HG02840 (cell line): Measurements from ENCODE around the gene HLA-DMA.
"Not testable (repeated sequence)": the region's sequence is repeated elsewhere in the genome, so short reads cannot be mapped to it uniquely, and the experiment has no call there.

ENCODE experiments used
- ATAC-seq: cut with Tn5 transposase; IDR thresholded peaks from one replicate; pipeline ENCODE4 v1.9.1; 2021; ENCODE audit warnings: mild to moderate bottlenecking, moderate library complexity, moderate number of reproducible peaks; ENCODE audit not compliant: unreplicated experiment, low FRiP score

The HLA-DMA gene

DNA sequence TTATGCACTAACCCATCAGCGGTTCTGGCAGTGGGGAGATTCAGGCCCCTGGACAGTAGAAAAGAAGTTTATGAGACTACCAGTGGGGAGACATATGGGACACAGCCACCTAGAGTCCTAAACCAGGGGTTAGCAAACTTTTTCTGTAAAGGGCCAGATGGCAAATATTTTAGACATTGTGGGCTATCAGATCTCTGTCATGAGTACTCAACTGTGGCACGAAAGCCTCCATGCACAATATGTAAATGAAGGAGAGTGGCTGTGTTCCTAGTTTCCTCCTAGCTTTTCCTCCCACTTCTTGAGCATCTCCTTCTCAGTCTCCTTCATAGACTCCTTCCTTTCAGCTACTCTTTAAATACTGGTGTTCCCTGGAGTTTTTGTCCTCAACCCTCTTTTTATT, 3.3 kb upstream of the HLA-DMA start:
- ATAC-seq: no peak

DNA sequence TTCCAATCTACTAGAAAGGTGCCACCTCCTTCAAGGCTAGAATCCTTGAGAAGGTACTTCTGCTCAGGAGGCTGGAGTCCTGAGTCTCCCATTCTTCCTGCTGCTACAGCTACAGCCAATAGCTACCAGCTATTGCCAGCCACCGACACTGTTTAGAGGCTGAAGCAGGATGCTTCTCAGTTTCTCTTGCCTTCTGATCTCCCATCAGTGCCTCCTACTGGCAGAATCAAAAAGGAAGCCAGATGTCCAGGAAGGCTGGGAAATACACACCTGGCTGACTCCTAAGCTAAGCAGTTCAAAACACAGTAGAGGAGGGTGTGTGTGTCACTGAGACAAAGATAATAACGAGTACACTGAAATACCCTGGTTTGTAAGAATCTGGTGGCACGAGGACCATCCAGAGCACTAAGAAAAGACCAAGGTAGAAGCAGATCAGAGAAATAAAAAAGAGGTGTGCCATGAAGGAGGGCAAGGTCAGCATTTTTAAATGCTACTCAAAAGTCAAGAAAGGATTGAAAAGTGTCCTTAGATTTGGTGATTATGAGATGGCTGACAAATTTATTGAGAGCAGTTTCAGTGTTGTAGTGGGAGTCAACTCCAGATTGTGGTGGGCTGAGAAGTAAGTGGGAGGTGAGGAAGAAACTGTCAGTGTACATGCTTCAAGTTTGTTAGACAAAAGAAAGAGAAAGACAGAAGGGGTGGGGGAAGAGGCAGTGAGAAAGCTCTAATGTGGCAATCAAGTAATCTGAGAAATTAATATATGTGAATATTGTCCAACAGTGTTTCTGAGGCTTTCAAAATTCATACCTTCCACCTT, 2.3 kb upstream of the HLA-DMA start:
- no peak for ATAC-seq

DNA sequence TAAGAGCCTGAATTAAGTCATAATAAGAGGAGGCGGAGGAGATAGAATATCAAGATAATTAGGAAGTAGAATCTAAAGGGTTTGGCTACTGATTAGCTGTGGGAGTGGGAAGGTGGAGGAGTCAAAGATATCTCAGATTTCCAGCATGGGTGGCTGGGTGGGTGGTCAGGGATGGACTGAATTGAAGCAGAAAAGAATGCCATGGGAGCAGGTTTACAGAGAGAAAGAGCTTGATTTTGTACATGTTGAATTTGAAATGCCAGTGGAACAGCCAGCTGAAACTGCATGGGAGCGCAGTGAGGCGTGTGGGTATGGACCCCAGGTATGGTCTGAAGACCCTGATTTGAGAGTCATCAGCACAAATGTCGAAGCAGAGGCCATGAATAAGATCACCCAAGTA, 1.4 kb upstream of the HLA-DMA start:
- no peak for ATAC-seq

DNA sequence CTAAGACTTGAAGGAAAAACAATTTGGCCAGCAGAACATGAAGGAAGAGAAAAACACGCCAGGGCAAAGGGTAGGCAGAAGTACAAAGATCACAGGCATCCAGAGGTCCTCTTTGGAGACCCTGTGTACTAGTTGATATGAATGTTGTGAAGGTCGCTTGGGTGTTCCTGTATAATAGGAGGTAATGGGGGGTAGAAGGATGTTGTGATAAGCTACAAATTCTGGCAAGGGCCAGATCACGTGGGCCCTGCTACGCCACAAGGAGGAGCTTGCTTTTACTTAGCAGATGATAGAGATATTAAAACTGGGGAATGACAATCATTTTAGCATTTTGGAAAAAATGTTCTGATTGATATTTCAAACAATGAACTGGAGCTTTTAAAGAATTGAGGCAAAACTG, 878 bp upstream of the HLA-DMA start:
- ATAC-seq: no peak

DNA sequence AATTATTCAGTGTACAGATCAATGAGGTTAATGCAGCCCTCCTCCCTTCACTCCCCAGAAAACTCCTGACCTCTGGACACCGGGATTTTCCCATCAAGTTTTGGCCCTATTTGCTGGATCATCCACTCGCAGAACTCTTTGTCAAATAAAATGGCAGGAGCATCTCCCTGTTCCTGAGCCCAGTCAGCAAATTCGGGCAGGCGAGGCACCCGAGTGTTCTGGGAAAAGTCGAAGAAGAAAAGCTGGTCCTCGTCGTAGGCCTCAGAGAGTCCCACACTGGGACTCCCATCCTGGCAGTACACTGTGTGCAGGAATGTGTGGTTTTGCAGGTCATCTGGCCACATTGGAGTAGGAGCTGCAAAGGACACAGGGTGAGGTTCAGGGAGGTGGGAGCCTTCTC, 2.4 kb downstream of the HLA-DMA start:
- ATAC-seq: no peak

DNA sequence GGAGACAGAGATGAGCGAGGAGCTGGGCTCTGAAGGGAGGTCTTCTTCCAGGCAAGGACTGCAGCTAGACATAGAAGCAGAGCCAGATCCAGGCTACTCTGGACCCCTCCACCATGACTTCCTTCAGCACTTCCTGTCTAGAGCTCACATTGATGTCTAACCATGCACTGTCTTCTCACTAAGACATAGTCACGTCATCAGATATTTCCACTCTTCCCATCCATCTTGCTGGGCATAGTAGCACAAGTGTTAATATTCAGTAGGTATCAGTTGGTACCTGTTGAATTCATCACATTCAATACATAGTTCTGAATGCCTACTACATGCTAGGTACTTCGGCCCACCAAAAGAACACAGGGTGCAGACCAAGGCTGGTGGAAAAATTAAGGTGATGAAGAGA, 2.9 kb downstream of the HLA-DMA start:
- ATAC-seq: no peak

DNA sequence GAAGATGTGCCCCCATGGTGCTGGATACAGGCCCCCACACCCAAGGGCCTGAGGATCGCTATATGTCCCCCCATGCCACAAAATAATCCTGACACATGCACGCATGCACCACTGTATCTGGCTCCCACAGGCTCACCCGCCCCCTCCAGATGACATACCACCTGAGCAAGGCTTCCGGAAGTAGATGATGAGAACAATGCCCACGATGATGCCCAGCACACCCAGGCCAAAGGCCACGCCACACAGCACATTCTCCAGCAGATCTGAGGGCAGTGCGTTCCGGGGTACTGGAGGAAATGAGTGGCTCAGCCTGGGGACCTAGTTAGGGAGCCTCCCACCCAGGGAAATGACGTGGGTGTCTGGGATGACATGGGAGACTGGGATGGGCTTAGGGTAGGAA, 3.8 kb downstream of the HLA-DMA start:
- ATAC-seq: no peak

DNA sequence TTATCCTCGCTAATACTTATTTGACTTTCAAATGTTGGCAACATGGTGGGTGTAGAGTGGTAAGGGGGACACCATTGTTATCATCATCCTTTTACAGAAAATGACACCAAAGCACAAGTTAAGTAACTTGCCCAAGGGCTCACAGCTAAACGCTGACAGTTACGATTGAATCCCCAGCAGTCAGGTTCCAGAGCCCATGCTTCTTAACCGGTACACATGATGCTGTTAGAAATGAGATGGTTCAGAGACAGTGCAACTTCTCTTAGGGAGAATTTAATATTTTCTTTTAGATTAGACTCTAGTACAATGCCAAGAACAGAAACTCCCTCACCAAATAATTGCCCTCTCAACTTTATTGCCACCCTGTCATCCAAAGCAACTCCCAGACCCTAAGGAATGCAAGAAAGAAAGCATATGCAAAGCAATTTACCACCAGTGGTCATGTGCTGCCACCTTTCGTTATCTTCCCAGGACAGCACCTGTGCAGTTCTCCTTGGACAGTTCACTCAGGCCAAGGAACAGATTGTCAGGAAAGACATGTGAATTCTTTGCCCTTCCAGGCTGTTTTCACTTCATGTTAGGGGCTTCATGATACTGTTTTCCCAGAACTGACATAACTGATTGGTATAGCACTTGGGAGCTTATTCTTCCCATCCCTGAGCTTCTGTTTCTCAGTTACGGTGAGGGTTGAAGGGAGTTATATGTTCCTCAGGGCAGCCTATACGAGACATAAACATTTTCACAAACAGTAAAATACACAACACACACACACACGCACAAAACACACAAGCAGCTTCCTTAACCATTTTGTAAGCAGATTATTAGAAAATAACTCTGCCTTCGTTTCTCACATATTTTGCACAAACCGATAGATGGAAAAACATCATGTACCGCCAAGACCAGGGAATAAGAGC, 5.1 kb downstream of the HLA-DMA start:
- no peak for ATAC-seq

DNA sequence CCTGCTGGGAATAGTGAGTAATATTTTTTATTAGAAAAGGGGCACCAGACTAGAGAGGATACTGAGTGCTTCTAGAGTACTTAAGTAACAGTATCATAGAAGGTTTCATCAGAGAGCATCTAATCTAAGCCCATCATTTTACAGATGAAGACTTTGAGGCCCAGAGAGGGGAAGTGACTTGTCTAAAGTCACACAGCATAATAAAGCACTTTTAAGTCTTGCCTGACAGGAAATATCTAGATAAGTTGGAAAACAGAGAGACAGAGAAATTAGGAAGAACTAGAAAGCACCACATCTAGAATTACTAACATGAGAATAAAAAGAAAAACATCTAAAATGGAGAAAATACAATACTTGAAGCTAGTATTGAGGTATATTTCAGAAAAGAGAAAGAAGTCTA, 6.0 kb downstream of the HLA-DMA start:
- no peak for ATAC-seq

DNA sequence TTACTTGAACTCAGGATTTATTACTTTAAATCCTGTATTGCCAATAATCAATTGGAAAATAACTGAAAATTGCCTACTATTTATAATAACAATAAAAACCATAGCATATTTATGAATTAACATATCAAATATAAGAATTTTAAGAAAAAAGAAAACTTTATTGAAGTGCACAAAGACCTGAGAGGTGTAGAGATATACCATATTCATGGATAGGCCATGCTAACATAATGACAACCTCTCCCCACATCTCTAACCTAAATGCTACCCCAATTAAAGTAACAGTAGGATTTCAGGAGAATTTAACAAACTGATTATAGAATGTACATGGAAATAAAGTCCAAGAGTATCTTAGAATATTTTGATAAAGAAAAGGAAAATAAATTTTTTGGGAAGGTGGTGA, 6.9 kb downstream of the HLA-DMA start:
- ATAC-seq: no peak

DNA sequence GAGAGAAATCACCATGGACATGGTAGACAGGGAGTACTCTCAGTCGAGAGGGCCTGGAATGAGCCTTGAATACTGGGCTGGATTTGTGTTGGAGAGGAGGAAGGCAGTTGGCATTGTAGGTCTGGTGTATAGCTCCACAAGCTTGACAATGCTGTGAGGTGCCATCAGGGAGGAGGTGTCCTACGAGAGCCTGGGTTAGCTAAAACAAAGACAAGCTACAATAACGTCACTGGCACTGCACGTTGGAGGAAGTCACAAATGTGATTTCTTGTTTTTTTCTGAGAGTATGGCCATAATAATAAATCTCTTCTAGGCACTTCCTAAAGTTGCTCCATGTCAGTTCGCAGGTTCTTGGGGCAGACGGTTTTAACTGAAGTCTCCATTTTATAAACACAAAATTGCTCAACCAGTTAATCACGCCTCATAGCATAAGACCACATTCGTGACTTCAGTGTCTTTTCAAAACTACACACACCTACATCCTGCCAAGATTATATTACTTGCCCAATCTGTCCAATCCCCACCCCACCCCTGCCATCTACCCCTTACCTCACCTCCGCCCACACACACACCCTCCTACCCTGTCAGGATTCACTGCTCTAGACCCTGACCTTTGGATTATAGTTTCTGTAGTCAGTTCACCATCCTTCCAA, 7.7 kb downstream of the HLA-DMA start:
- ATAC-seq: no peak

DNA sequence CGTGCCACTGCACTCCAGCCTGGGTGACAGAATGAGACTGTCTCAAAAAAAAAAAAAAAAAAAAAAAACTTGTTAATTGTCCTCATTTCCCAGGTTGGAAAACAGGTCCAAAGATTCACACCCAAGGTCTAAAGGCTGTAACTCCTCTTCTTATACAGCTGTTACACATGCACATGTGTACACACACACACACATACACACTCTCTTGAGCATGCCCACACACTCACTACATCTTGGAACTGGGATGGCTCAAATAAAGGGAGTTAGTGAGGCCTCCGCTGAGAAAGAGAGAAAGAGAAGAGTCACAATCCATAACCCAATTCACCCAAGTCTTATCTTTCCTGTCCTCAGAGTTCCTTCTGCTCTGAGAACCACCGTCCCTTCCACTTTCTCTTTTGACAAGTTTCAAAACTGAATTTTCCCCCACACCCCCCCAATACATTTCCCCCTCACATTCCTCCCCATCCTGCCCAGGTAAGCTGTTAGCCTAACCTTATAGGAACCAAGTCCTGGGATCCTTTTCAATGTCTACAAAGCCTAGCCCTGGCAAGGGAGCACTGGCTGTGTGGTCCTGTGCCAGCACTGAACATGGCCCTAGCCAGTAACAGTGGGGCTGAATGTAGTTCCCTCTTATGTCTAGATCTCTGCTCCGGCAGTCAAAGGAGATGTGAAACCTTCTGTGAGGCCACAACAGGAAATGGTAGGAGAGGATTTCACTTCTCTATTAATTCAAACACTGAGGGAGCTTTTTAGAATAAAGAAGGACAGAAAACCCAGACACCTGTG, 8.8 kb downstream of the HLA-DMA start:
- no peak for ATAC-seq

DNA sequence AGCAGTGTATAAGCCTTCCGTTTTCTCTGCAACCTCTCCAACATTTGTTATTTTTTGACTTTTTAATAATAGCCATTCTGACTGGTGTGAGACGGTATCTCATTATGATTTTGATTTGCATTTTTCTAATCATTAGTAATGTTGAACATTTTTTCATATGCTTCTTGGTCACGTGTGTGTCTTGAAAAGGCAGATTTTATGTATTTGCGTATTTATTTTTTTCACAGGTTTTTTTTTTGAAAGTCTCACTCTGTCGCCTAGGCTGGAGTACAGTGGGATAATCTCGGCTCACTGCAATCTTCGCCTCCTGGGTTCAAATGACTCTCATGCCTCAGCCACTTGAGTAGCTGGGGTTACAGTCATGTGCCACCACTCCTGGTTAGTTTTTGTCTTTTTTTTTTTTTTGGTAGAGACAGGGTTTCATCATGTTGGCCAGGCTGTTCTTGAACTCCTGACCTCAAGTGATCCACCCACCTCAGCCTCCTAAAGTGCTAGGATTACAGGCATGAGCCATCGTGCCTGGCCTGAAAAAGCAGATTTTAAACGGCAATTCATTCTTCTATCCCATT, 10.3 kb downstream of the HLA-DMA start:
- ATAC-seq: not testable (repeated sequence)

DNA sequence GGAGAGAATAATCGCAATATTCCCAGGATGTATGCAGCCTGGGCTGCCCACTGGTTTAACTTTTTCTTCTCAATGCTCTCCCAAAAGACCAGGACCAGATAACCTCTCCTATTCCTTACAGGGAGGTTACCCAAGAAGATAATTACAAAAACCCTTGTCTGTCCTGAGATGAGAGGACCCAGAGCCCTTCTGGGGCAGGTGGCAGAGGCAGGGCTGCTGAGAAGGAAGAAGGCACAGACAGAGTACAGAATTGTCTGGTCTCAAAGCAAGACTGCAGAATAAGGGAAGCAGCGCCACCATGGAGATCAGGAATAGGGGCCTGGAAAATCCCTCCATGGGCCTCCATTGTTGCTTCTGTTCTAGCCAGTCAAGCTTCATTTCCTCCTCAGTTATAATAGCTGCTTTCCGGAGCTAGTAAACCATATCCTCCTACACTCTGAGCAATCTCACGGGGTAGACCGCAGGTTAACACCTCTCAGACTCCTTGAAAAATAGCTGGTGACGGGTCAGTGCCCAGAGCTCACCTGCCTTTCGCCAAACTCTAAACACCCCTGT, 11.6 kb downstream of the HLA-DMA start:
- peak; percentile 55 for ATAC-seq

DNA sequence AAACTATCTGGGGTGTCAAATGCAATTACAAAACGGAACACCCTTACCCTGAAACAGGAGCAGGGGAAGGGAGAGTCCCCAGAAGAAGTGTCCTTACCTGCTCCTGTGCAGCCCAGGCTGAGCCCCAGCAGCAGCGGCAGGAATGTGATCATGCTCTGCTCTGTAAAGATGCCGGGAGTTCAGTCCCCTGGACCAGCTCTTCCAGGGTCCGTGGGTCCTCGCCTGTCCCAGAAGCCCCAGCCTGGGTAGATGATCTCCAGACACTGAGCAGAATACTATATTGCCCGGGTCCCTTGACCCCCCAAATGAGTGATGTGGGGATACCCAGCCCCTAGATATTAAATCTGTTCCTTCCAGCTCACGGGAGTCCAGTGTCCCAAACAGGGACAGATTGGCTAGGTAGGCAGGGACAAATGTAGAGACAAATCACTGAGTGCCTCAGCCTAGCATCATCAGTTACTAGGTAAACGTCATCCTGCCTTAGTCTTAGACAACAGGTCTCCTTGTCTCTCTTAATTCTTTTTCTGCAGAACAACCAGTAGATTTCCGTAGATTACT, 12.2 kb downstream of the HLA-DMA start, which contains the start of gene HLA-DMB:
TSS of gene HLA-DMB (minus strand) at position 373 of the 558 bp plus-strand sequence. CDS start at position 152, 221 bp downstream.
- ATAC-seq: peak; percentile 56

DNA sequence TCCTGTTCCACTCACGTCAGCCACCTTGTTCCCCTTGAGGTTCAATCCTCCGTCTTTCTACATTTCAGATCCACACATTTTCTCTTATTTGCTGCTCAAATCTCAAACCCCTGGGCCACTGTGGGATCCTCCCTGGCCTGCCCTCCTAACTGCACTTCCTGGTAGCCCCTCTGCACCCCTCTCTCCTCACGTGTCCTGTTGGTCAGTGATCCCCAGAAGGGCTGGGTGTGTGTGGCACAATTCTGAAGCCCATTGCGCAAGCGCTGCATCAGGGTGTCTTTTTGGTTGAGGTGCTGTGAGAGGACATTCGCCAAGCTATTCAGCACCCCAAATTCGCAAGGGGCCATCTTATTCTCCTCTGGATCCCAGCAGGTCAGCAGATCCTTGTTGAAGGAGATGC, 14.4 kb downstream of the HLA-DMA start:
- no peak for ATAC-seq

DNA sequence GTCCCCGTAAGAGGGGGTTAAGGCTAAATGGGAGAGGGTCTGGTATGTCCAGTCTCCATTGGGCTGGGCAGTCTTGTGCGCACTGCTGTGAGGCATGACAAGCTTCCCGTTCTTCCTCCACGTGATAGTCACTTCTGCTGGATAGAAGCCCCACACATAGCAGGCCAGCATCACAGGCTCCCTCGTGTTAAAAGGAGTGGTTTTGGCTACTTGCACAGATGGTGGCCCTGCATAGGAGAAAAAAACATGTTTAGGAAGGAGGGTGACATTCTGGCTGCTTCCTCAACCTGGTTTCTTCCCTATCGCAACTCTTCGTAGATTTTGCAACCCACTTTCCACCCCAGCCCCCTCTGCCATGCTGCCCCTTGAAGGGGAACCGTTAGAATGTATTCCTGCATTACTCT, 15.7 kb downstream of the HLA-DMA start:
- ATAC-seq: no peak

DNA sequence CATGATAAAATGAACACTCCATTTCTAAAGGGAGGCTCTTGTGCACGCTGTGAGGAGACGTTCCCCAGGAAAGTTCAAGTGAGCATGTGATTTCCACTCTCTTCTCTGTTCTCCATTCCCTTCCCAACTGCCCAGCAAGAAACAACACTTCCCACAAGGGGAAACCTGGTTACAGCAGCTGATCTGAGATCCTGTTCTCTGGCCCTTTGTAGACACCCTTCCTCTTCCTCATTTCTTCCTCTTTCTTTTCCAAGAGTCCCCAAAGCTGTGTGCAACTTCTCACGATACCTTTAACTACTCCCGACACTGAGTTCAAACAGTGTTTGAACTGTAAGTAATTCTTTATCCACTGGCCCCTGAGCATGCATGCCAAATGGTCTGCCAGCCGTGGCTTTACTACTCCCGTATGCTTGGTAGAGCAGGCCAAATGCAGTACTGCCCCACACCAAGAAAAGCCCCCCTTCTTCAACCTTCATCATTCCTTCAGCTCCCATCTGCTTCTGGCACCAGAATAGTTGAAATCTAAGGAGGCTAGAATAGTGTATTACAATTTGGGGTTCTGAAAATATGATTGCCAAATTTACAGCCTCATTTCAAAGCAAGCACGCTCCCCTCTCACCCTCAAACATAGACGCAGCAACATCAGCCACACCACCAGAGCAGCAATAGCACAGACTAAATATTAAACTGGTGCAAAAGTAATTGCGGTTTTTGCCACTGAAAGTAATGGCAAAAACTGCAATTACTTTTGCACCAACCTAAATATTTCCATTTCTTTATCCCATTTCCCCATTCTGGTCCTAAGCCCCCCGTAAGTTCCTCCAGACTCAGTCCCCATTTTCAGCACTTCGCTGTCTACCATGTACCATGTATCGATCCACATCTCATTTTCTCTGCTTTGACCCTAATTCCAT, 16.4 kb downstream of the HLA-DMA start:
- no peak for ATAC-seq
